LNCAP (cell line): Measurements from ENCODE around the gene MRPS27.

ENCODE experiments used
- CTCF ChIP-seq: fragments of 450-650 bp; IDR thresholded peaks from 2 replicates; pipeline ENCODE4 v1.5.1; 2017; ENCODE audit warnings: mild to moderate bottlenecking

Gene MRPS27

GRCh38 chr5:72305194-72306142 lies 14.6 kb downstream of the MRPS27 start:
- no peak for TF ChIP-seq CTCF

GRCh38 chr5:72302171-72302570 lies 17.9 kb downstream of the MRPS27 start:
- no peak for TF ChIP-seq CTCF

- no peak for TF ChIP-seq CTCF
Observed at GRCh38 chr5:72301557-72301956, 18.5 kb downstream of the MRPS27 start.

GRCh38 chr5:72300590-72301339 lies 19.3 kb downstream of the MRPS27 start:
- no peak for TF ChIP-seq CTCF

GRCh38 chr5:72298711-72299110 lies 21.3 kb downstream of the MRPS27 start:
- no peak for TF ChIP-seq CTCF

GRCh38 chr5:72296256-72296655 lies 23.8 kb downstream of the MRPS27 start:
- no peak for TF ChIP-seq CTCF

GRCh38 chr5:72295539-72295938 lies 24.5 kb downstream of the MRPS27 start:
- TF ChIP-seq CTCF, result no peak
